Fibroblast of peridontal ligament (primary cell): ENCODE measurements around the gene KEL.

Source experiments
- DNase-seq: peaks from one replicate; pipeline ENCODE4 v3.0.0-alpha.2; 2010; ENCODE audit errors: extremely low read depth

Gene KEL

DNA sequence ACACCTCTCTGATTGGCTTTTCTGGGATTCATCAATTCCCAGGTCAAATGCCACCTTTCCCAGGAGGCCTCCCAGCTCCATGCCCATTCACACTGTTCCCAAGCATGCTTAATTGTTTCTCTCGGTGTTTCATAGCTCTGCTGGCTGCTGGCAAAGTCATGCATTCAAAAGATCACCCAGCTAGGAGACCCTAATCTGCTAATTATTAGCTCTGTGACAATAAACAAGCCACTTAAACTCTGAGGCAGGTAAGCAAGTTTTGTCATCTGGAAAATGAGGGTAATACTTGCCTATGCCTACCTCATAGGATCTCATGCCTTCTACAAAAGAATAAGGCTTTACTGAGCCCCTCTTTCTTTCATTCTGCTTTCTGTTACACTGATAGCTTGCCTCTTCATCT is 828 bp upstream of the KEL start:
- DNase-seq: no peak

DNA sequence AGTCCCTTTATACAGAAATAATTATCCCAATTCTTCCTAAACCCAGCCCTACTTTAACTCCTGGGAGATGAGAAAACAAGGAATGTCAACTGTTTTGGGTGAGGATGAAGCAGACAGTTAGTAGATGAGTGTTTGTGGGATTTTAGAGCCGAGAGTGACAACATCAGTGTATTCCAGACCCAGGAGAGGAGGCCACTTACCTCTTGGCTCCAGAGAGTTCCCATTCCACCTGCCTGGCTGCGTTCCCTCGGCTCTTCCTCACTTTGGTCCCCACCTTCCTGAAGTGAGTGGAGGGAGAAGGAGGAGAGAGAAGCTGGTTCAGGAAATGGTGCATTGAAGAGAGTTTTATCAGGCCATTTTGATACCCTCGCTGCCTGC is 579 bp downstream of the KEL start:
- no peak for DNase-seq

DNA sequence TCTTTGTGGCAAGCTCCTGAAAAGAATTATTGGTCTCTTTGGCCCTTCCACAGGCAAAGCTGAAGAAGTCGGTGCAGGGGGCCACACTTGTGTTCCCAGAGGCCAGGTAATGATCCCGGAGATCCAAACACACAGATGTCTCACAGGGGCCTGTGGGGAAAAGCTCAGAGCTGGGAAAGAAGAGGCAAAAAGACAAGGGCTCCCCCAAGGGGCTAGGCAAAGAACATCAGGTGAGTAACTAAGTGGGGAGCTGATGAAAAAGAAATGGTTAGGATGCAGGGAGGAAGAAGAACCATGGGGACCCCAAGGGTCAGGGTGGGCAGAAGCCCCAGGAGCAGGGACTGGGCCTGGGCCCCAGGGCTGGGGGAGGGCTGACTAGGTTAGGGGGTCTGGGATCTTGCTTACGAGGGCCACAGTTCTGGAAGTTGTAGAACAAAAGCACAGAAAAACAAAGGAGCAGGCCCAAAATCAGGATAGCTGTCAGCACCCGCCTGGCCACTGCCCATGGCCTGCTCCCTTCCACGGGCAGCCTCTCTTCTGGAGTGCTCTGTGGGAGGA is 1.1 kb downstream of the KEL start:
- no peak for DNase-seq

GRCh38 chr7:142959202-142959601 is 3.0 kb downstream of the KEL start:
- DNase-seq: no peak

- DNase-seq: no peak
Measured at GRCh38 chr7:142957723-142958122, 4.4 kb downstream of the KEL start.

- DNase-seq: no peak
Measured at GRCh38 chr7:142956951-142957623, 5.1 kb downstream of the KEL start.

- no peak for DNase-seq
Measured at GRCh38 chr7:142954680-142955268, 7.4 kb downstream of the KEL start.

DNA sequence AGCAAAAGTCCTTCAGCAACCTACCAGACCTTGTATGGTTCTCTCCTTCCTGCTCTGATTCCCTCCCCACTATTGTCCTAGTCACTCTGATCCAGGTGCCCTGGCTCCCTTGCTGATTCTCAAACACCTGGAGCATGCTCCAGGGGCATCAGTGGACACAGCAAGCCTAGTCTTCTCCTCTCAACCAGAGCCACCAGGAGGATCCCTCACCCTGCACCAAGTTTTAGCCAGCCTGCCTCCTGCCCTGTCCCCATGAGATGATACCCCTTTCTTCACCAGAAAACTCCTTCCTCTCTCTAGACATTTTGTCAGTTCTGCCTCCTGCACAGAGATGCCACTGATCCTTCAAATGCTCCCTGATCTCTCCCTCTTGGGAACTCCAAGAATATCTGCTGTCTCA is 11.9 kb downstream of the KEL start:
- no peak for DNase-seq

- DNase-seq: no peak
Measured at GRCh38 chr7:142948603-142949002, 13.6 kb downstream of the KEL start.

DNA sequence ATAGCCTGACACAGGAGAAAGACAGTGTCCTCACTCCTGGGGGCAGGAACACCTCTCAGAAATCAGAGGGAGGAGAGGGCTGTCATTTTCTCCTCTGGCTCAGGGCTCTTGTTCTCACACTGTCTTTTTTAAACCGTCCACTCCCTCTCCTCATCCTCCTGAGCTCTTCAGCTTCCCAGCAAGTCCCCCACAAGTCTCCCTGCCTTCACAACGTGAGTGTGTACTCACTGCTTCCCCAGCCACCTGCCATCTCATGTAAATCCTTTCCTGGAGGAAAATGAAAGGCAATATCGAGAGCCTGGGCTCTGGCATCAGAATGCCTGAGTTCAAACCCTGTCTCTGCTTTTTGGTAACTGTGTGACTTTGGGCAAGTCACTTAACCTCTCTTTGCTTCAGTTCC is 17.2 kb downstream of the KEL start:
- no peak for DNase-seq

- DNase-seq: no peak
Measured at GRCh38 chr7:142943706-142944268, 18.4 kb downstream of the KEL start.

DNA sequence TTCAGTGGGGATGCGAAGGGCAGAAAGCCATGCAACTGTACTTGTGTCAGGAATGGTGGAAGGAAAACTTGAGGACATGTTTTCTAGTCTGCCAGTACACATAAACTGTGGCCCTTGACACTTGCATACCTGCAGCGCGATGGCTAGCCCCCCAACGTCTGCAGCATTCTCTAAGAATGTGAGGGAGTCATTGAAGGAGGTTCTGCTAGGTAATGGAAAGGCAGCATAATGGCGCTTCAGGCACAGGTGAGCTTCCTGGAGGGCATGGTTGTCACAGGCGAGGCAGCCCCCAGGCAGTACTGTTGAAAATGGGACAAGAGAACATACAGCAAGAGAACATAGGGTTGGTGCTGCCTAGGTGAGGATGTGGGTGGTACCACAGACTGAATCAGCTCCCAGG is 19.4 kb downstream of the KEL start:
- no peak for DNase-seq

GRCh38 chr7:142941541-142941940 is 20.6 kb downstream of the KEL start:
- DNase-seq: no peak

DNA sequence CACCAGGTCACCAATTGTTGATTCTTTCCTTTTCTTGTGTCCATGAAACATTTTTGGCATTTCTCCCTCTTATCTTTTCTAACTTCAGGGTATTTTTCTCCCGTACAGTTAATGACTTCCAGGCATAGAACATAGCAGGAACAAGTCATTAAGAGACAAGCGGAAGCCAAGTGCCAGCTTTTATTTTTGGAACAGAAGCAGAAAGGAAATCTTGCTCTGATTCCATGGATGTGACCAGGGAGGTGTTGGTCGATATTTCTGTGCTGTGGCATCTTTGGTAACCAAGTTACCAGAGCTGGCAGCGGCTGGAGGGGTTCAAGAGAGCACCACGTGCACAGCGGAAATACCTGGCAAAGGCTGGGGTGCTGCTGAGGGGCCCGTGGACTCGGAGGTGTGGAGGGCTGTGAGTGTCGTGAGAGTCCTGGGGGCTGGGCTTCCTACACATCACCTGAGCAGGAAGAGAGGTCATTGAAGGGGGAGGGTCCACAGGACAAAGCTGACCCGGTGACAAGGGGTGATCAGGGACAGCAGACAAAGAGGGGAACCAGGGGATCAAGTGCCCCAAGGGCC is 21.1 kb downstream of the KEL start:
- no peak for DNase-seq

DNA sequence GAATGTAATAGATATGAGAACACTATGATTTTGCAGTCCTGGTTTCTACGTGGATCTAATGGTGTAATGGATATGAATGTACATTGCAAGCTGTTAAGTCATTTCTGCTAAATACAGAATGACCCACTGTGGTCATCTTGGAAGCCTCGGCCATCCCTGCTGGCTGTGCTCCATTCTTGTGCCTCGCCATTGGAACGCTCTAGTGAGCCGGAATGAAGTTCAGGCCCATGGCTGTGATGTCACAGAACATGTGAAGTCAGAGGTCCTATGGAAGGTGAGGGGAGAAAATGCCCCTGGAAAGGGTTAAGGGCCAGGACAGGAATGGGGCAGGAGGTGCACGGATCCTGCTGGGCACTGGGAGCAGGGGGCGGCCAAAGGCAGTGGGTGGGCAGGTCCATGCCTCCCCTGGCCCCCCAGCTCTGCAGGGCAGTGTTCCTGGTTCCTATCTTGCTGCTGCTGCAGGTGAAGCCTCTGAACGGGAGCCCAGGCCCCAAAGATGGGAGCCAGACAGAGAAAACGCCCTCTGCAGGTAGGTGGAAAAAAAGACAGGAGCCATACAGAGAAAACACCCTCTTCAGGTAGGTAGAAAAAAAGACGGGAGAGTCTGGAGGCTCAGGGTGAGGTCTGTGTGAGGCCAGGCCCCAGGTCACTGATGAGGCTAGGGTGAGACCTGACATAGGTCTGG is 22.8 kb downstream of the KEL start, which contains the start of gene LLCFC1:
Gene LLCFC1 (plus strand): TSS at position 259 of the 685 bp plus-strand sequence. CDS start 138 bp downstream, at position 397.
- DNase-seq: no peak

GRCh38 chr7:142938611-142939010 is 23.6 kb downstream of the KEL start:
- no peak for DNase-seq

DNA sequence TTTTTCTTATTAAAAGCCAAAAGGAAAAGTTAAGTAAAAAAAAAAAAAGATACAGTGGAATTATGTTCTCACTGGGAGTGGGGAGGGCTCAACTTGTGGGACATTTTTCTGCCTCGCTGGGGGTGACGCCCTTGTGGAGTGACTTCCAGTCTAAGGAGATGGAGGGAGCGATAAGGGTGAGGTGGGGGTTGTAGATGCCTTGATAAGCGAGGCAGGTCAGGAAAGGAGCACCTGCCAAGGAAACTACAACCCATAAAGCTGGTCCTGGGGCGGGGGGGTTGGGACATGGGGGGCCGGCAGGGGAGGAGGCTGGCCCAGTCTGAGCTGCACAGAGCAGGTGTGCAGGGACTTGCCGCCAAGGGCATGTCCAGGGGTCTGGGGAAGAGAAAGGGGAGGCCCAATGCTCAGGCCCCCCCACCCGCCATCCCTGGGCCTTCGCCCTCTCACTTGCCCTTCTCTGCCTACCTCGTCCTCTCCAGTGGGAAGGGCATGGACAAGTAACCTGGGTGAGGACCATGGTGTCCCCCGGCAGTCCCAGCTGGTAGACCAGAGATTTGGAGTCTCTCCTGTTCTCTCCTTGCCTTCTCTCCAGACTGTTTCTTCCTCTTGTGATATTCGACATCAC is 26.1 kb downstream of the KEL start:
- no peak for DNase-seq

DNA sequence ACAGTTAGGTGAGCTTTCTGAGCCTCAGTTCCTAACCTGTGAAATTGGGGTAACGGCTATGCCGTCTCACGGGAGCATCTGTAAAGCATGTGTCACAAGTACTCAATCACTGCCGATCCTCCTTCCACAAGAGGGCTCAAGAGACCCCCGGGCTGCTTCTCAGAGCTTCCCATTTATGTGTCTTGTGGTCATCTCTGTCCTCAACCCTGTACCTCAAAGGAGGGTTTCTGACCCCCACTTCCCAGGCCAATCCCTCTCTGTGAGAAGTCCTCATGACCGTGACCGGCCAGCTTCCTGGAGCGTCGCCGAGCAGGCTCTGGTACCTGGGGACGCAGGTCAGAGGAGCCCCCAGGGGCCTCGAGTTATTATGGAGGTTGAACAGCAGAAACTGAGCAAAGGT is 28.1 kb downstream of the KEL start:
- DNase-seq: no peak

DNA sequence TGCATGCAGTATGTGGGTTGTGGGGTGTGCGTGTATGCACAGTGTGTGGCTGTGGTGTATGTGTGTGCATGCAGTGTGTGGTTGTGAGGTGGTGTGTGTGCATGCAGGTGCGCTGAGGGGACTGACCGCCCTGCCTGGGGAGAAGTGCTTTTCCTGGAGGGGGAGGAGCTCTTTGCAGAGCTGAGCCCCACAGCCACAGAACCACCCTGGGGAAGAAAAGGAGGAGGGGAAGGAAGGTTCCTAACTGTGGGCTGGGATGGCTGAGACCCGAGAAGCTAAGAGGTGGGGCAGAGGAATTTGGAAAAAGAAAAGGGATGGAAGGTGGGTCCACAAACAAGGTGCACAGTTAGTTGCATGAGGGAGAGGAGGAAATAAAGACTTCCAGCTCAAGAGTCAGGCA is 28.5 kb downstream of the KEL start, which contains the start of gene TRPV5:
Gene TRPV5 (minus strand): TSS at position 123 of the 400 bp plus-strand sequence. CDS start 287 bp downstream, outside the sequence.
- DNase-seq: no peak

- no peak for DNase-seq
Measured at GRCh38 chr7:142933092-142933475, 29.1 kb downstream of the KEL start.

DNA sequence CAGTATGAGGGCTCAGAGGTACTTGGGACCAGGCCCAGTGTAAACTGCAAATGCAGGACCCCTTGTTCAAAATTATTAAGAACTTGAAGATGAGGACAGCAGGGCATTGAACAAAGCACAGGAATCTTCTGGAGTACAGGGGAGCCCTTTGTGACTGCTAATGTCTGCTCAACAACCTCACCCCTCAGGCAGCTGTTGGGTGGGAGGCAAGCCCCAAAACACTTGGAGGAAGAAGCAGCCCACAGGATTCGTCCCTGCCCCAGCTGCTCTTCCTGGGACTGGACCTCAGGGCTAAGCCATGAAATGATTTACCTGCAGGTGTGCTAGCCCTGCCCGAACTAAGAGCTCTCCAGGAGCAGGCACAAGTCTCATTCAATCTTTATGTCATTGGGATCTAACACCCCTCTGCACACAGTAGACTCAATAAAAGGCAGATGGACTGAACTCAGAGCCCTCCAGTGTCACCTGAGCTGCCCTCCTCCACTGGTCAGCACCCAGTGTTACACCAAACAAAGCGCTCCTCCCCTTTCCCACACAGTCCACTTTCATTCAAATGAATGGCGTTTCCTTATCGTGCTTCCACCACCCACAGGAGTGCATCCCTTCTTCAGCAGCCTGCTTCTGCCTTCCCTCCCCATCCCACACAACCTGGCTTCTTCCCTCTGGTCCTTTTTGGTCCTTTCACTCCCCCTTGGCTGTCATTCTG is 29.6 kb downstream of the KEL start:
- DNase-seq: no peak
